ENCODE data around the gene CSF3R. TPM values are rescaled to one million over a fixed set of nuclear protein-coding genes. Genes with fewer than 3 reads are reported as not detected.

Gene CSF3R
- total and polyA plus RNA-seq, 9 of the 15 experiments (the other 6 are each of a cell fraction or from before 2014, with no cell fraction given) = 0.21 to 0.86 (median 0.40) TPM; not detected in 1

DNA sequence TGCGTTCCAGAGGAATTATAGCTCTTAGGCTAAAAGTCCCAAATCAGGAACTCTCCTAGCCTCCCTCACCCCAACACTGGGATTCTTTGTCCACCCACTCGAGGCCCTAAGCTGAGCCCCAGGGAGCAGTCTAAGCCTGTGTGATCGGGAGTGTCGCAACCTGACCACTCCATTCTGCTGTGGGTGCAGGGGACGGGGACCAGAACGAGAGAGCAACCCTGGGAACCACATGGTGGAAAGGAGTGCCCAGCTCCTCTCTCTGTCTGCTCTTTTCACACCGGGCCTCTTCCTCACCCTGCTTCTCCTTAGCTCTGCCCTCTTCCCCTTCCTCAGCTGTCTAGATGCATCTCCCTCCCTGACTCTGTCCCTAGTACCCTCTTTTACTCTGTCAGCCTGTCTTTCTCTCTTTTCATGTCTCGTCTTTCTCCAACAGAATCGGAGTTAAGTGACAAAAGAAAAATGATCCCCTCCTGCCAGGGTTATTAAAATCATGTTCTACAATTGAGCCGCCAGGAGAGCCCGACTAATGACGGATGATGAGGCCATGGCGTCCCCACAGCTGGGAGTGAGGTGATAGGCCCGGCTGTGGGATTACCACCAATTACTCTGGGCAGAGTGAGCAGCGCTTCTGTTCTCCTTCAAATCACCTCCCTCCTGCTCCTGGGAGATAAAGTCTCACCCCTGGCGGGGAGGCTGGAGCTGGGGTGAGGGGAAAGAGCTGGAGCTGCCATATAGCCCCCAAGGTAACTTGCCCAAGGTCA is 34.5 kb upstream of the CSF3R start (continued):
- TF ChIP-seq KAT2B (IDR thresholded peaks at IDR 0.05; ENCODE audit: low read depth, low read length) = no peak
- TF ChIP-seq, protein P1, sequence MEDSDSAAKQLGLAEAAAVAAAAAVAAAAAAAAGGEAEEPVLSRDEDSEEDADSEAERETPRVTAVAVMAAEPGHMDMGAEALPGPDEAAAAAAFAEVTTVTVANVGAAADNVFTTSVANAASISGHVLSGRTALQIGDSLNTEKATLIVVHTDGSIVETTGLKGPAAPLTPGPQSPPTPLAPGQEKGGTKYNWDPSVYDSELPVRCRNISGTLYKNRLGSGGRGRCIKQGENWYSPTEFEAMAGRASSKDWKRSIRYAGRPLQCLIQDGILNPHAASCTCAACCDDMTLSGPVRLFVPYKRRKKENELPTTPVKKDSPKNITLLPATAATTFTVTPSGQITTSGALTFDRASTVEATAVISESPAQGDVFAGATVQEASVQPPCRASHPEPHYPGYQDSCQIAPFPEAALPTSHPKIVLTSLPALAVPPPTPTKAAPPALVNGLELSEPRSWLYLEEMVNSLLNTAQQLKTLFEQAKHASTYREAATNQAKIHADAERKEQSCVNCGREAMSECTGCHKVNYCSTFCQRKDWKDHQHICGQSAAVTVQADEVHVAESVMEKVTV (CRISPR knock-in tag; IDR thresholded peaks at IDR 0.05) = no peak
- no peak for TF ChIP-seq ZNF311 (CRISPR knock-in tag; IDR thresholded peaks at IDR 0.05)
- no peak for TF ChIP-seq RBM17 (IDR thresholded peaks at IDR 0.05; ENCODE audit: borderline replicate concordance, low read depth, low read length)
- TF ChIP-seq, protein P2, sequence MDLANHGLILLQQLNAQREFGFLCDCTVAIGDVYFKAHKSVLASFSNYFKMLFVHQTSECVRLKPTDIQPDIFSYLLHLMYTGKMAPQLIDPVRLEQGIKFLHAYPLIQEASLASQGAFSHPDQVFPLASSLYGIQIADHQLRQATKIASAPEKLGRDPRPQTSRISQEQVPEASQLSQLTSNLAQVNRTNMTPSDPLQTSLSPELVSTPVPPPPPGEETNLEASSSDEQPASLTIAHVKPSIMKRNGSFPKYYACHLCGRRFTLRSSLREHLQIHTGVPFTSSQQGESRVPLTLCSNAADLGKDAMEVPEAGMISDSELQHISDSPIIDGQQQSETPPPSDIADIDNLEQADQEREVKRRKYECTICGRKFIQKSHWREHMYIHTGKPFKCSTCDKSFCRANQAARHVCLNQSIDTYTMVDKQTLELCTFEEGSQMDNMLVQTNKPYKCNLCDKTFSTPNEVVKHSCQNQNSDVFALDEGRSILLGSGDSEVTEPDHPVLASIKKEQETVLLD (IDR thresholded peaks at IDR 0.05) = no peak
- TF ChIP-seq, protein P3, sequence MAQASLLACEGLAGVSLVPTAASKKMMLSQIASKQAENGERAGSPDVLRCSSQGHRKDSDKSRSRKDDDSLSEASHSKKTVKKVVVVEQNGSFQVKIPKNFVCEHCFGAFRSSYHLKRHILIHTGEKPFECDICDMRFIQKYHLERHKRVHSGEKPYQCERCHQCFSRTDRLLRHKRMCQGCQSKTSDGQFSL (CRISPR knock-in tag; IDR thresholded peaks at IDR 0.05) = no peak
- TF ChIP-seq, protein P3 (tag; IDR thresholded peaks at IDR 0.05) = no peak
- no peak for TF ChIP-seq ZNF644 (tag; IDR thresholded peaks at IDR 0.05; ENCODE audit: low read depth)
- TF ChIP-seq GABPA (tag; conservative IDR thresholded peaks at IDR 0.05; ENCODE audit: low read depth) = no peak
- TF ChIP-seq RCOR1 (IDR thresholded peaks at IDR 0.05; ENCODE audit: borderline replicate concordance in 1 of 2, low read depth in 2 of 2, low read length in 2 of 2) = peak in 1 of 2 experiments; percentile 60; a peak in 2 of 4 replicates
- no peak for TF ChIP-seq ZNF431 (CRISPR knock-in tag; IDR thresholded peaks at IDR 0.05)
- no peak for TF ChIP-seq ZNF224 (CRISPR knock-in tag; IDR thresholded peaks at IDR 0.05)
- TF ChIP-seq ZNF766 (CRISPR knock-in tag; conservative IDR thresholded peaks at IDR 0.05) = no peak
- TF ChIP-seq, protein P4, sequence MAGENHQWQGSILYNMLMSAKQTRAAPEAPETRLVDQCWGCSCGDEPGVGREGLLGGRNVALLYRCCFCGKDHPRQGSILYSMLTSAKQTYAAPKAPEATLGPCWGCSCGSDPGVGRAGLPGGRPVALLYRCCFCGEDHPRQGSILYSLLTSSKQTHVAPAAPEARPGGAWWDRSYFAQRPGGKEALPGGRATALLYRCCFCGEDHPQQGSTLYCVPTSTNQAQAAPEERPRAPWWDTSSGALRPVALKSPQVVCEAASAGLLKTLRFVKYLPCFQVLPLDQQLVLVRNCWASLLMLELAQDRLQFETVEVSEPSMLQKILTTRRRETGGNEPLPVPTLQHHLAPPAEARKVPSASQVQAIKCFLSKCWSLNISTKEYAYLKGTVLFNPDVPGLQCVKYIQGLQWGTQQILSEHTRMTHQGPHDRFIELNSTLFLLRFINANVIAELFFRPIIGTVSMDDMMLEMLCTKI (IDR thresholded peaks at IDR 0.05; ENCODE audit: partially characterized antibody) = no peak
- no peak for TF ChIP-seq ZNF785 (CRISPR knock-in tag; IDR thresholded peaks at IDR 0.05)
- no peak for TF ChIP-seq HLTF (IDR thresholded peaks at IDR 0.05)
- no peak for TF ChIP-seq BACH1 (tag; IDR thresholded peaks at IDR 0.05)
- TF ChIP-seq, protein P5, sequence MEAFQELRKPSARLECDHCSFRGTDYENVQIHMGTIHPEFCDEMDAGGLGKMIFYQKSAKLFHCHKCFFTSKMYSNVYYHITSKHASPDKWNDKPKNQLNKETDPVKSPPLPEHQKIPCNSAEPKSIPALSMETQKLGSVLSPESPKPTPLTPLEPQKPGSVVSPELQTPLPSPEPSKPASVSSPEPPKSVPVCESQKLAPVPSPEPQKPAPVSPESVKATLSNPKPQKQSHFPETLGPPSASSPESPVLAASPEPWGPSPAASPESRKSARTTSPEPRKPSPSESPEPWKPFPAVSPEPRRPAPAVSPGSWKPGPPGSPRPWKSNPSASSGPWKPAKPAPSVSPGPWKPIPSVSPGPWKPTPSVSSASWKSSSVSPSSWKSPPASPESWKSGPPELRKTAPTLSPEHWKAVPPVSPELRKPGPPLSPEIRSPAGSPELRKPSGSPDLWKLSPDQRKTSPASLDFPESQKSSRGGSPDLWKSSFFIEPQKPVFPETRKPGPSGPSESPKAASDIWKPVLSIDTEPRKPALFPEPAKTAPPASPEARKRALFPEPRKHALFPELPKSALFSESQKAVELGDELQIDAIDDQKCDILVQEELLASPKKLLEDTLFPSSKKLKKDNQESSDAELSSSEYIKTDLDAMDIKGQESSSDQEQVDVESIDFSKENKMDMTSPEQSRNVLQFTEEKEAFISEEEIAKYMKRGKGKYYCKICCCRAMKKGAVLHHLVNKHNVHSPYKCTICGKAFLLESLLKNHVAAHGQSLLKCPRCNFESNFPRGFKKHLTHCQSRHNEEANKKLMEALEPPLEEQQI (IDR thresholded peaks at IDR 0.05) = no peak

All from K562 (cell line).